Measurements from ENCODE around the gene SRGAP2B.
"Not testable (repeated sequence)": the region's sequence is repeated elsewhere in the genome, so short reads cannot be mapped to it uniquely, and the experiment has no call there.

SRGAP2B gene

GRCh38 chr1:144960929-144961488, 134.1 kb downstream of the SRGAP2B start:
- not testable (repeated sequence) for H3K4me3 ChIP-seq (ENCODE audit: low read depth, low read length)

DNA sequence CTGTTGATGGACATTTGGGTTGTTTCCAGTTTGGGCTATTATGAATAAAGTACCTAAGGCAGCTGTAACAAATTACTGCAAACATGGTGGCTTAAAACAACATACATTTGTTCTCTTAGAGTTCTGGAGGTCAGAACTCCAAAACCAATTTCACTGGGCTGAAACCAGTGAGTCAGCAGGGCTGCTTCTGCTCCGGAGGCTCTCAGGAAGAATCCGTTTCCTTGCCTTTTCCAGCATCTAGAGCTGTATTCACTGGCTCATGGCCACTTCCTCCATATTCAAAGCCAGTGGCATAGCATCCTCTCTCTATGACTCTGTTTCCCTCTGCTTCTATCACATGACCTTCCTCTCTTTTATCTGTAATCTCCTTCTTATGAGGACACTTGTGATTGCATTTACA, 146.7 kb downstream of the SRGAP2B start:
- H3K4me3 ChIP-seq (ENCODE audit: low read depth, low read length) = not testable (repeated sequence)

- not testable (repeated sequence) for H3K4me3 ChIP-seq (ENCODE audit: low read depth, low read length)
These were observed 147.6 kb downstream of the SRGAP2B start for GRCh38 chr1:144947495-144947894.

DNA sequence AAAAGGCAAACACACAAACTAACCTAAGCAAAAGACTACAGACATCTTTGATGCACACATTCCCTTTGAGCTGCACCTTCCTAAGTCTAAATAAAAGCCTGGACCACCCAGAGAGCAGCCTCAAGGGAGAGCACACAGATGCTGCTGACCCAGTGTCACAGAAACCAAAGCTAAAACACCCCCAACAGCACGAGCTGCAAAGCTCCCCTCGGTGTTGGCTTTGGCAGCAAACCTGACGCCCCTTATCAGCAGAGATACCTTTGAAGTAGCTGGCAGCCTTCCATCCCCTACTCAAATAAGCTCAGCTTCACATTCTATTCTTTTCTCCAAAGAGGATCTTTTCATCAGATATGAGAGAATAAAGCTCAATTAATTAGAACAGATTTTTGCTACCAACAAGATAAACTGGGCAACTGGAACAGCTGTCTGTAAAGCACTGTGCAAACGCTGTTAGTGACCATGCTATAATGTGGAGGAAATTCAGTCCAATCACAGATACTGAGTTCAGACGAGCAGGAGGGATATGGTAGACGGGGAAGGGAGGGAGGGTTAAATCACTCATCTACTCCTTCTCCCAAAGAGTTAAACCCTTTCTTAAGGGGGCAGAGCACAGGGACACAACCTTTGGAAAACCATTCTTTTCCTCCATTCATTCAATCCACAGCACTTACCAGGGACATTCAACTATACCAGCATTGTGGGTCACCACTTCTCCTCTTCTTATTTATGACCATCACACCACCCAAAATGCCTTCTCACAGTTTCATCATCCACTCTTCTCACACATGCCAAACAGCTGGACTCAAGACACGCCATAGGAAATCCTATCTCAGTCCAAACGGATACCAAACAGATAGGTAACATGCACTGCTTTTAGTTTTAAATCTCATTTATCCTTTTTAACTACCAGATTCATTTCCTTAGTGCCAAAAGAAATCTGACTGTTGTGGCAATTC, 148.3 kb downstream of the SRGAP2B start:
- not testable (repeated sequence) for H3K4me3 ChIP-seq (ENCODE audit: low read depth, low read length)

GRCh38 chr1:144941710-144942109, 153.4 kb downstream of the SRGAP2B start:
- H3K4me3 ChIP-seq (ENCODE audit: low read depth, low read length) = not testable (repeated sequence)

DNA sequence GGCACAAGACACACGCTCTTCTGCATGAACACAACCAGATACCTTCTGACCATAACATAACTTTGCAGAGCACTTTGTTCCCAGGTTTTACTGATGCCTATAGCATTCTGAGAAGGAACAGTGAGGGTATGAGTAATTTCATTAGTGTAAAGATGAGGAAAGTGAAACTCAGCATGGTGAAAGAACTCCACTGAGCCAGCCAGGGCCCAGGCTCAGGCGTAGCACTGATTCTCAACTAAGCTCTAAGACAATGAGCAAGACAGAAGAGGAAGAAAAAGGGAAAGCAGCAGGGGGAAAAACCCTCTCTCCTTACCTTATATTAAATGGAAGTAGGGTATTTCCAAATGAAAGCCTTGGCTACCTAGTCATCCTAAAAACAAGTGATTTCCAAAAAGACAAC, 155.1 kb downstream of the SRGAP2B start:
- H3K4me3 ChIP-seq (ENCODE audit: low read depth, low read length) = not testable (repeated sequence)

DNA sequence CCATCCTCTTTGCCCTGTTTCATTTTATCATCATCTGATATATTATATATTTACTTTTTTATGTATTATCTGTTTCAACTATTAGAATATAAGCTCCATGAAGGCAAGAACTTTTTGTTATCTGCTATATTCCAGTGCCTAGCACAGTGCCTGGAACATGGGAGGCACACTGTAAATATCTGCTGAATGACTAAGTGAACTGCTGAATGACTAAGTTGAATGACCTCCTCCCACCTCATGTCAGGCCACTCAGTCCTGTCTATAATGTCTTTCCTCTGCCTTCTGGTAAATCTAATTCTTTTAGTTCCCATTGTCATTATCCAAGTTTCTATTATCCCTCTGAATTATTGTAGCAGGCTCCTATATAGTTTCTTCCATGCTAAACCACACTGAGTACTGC, 156.5 kb downstream of the SRGAP2B start:
- not testable (repeated sequence) for H3K4me3 ChIP-seq (ENCODE audit: low read depth, low read length)

- not testable (repeated sequence) for H3K4me3 ChIP-seq (ENCODE audit: low read depth, low read length)
These were observed 158.9 kb downstream of the SRGAP2B start for GRCh38 chr1:144936186-144936732.

DNA sequence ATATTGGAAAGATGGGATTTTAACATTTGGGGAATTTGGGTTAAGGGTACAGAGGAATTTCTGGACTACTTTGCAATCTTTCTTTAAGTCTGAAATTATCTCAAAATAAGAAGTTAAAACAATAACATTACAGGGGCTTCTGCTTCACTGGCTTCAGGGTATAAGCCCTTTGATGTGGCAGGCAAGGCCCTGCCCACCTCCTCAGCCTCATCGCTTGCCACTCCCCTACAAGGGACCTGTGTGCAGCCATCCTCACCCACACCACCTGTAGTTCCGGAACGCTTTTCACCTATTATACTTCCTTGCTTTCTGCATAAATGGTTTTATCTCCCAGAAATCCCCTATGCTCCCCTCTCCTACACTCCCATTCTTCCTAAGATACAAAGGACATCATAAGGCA, 159.8 kb downstream of the SRGAP2B start:
- not testable (repeated sequence) for H3K4me3 ChIP-seq (ENCODE audit: low read depth, low read length)

GRCh38 chr1:144933014-144933413, 162.1 kb downstream of the SRGAP2B start:
- H3K4me3 ChIP-seq (ENCODE audit: low read depth, low read length) = not testable (repeated sequence)

GRCh38 chr1:144932153-144932552, 163.0 kb downstream of the SRGAP2B start:
- H3K4me3 ChIP-seq (ENCODE audit: low read depth, low read length) = not testable (repeated sequence)

- H3K4me3 ChIP-seq (ENCODE audit: low read depth, low read length) = not testable (repeated sequence)
These were observed 163.6 kb downstream of the SRGAP2B start for GRCh38 chr1:144931553-144931952.

GRCh38 chr1:144930085-144930777, 164.9 kb downstream of the SRGAP2B start:
- not testable (repeated sequence) for H3K4me3 ChIP-seq (ENCODE audit: low read depth, low read length)

DNA sequence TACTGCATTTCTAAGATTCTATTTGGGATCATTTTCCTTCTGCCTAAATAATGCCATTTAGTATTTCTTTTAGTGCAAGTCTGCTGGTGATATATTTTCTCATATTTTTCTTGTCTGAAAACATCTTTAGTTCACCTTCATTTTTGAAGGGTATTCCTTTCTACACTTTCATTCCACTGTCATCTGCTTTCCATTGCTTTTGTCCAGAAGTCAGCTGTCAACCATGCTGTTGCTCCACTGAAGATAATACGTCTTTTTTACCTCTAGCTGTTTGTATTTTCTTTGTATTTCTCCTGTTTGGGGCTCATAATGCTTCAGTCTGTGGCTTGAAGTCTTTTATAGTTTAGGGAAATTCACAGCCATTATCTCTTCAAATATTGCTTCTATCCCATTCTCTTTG, 167.8 kb downstream of the SRGAP2B start:
- H3K4me3 ChIP-seq (ENCODE audit: low read depth, low read length) = not testable (repeated sequence)

- not testable (repeated sequence) for H3K4me3 ChIP-seq (ENCODE audit: low read depth, low read length)
These were observed 171.5 kb downstream of the SRGAP2B start for GRCh38 chr1:144923640-144924039.

GRCh38 chr1:144922785-144923184, 172.3 kb downstream of the SRGAP2B start:
- H3K4me3 ChIP-seq (ENCODE audit: low read depth, low read length) = not testable (repeated sequence)

GRCh38 chr1:144919106-144919505, 176.0 kb downstream of the SRGAP2B start:
- not testable (repeated sequence) for H3K4me3 ChIP-seq (ENCODE audit: low read depth, low read length)

DNA sequence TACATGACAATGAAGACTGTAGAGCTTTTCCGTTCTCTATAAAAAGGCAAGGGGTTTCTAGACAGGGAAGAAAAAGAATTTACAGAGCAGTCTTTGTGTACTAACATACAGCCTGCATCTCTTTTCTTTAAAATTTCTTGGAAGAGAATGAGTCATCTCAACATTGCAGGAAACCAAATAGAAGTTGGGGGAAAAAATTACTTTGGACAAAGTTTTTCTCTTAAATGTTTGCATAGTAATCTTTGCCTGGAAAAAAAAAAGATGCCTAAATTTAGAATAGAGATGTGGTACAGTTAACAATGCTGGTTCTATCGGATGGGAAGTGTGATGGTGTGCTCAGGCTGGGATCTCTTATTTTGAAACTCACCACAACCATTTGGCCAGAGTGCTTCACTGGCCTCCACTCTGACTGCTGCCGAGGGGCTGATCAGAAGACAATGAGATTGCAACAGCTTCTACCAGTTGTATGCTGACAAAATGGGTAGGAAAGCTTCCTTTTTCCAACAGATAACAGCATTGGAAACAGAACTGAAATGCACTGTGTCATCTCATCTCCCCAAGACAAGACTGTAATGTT, 177.0 kb downstream of the SRGAP2B start:
- H3K4me3 ChIP-seq (ENCODE audit: low read depth, low read length) = not testable (repeated sequence)

GRCh38 chr1:144917154-144918026, 177.7 kb downstream of the SRGAP2B start:
- not testable (repeated sequence) for H3K4me3 ChIP-seq (ENCODE audit: low read depth, low read length)

Measured in WI38 (cell line).